D721Med (cell line): ENCODE data around the gene GVQW3.

Source experiments
- DNase-seq: peaks from one replicate; pipeline ENCODE4 v3.0.0; 2011; ENCODE audit warnings: low spot score; ENCODE audit not compliant: insufficient read length
- FAIRE-seq: peaks from 2 replicates; lab custom pipeline; 2011; peaks lifted over from hg19 to GRCh38; lab: Jason Lieb, UNC
- TF ChIP-seq, protein P1 (sequence below): IDR thresholded peaks from 2 replicates; pipeline ENCODE4 v1.5.1; 2012; ENCODE audit warnings: mild to moderate bottlenecking, control low read depth; ENCODE audit not compliant: insufficient read depth; ENCODE audit errors: missing control alignments

Gene GVQW3

DNA sequence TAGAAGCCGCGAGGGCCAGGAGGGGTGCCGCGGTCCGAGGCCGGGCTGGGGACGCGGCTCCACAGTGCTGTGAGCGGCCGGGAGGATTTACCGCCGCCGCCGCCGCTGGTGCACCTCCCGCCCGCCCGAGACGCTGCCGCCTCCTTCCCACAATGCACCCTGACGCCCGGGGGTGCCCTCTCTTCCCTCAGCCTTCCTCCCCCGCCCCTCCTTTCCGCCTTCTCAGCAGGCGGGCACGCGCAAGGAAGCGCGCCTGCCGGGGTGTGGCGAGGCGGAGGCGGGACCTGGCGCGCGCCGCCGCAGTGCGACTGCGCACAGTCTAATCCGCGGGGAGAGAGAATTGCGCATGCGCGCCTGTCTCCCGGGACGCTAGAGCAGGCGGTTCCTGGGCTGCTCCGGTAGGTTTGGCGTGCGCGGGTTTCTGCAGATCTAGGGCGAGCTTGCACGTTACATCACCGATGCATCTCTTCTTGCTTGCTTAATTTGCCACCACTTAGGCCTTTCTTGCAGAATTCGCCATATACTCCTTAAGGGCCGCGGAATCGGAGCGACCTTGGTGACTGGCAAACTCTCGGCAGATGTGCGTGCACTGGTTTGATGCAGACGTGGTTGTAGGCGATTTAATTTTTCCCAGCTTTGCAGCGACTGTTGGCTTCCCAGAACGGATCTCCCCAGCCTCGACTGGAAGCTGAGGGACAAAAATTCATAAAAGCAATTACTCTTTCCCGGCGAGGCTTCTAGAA lies at the start of gene GVQW3, which contains the start of gene THAP12:
Gene GVQW3, plus strand, starts transcription at position 347 of the 743 bp plus-strand sequence. CDS start 506 bp downstream, outside the sequence.
Gene THAP12, minus strand, starts transcription at position 156 of the 743 bp plus-strand sequence. CDS start 296 bp downstream, outside the sequence.
- TF ChIP-seq, protein P1, sequence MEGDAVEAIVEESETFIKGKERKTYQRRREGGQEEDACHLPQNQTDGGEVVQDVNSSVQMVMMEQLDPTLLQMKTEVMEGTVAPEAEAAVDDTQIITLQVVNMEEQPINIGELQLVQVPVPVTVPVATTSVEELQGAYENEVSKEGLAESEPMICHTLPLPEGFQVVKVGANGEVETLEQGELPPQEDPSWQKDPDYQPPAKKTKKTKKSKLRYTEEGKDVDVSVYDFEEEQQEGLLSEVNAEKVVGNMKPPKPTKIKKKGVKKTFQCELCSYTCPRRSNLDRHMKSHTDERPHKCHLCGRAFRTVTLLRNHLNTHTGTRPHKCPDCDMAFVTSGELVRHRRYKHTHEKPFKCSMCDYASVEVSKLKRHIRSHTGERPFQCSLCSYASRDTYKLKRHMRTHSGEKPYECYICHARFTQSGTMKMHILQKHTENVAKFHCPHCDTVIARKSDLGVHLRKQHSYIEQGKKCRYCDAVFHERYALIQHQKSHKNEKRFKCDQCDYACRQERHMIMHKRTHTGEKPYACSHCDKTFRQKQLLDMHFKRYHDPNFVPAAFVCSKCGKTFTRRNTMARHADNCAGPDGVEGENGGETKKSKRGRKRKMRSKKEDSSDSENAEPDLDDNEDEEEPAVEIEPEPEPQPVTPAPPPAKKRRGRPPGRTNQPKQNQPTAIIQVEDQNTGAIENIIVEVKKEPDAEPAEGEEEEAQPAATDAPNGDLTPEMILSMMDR: peak; percentile 21
- FAIRE-seq (no peak), DNase-seq (peak; percentile 93)

- FAIRE-seq (no peak), DNase-seq (no peak)
- TF ChIP-seq, protein P1: no peak
Measured at GRCh38 chr11:76334826-76335389, 46.2 kb upstream of the GVQW3 start.

DNA sequence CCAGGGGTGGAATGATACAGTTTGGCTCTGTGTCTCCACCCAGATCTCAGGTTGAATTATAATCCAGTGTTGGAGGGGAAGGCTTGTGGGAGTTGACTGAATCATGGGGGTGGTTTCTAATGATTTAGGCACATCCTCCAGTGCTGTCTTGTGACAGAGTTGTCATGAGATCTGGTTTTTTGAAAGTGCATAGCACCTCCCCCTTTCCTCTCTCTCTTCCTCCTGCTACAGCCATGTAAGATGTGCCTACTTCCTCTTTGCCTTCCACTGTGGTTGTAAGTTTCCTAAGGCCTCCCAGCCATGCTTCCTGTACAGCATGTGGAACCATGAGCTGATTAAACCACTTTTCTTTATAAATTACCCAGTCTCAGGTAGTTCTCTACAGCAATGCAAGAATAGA lies 45.3 kb upstream of the GVQW3 start:
- DNase-seq (no peak), FAIRE-seq (no peak)
- TF ChIP-seq, protein P1: no peak

DNA sequence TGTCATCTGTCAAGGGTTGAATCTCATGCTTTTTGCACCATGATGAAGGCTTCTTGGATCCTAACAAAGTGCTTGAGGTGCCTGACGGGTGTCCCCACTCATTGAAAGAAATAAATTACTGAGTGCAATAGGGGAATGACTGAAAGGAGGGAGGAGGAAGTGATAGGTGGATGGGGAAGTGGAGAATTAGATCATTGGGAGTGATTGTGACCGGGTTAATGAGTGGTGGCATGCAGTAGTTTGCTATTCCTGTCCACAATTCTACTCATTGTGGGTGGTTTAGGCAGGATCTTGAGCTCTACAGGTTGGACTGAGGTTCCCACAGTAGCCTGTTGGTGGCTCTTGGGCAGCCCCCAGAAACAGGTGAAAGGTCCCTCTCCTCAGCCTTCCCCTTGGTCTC lies 44.5 kb upstream of the GVQW3 start:
- DNase-seq (no peak), FAIRE-seq (no peak)
- TF ChIP-seq, protein P1: no peak

- FAIRE-seq (no peak), DNase-seq (no peak)
- TF ChIP-seq, protein P1: no peak
Measured at GRCh38 chr11:76337469-76337868, 43.7 kb upstream of the GVQW3 start.

DNA sequence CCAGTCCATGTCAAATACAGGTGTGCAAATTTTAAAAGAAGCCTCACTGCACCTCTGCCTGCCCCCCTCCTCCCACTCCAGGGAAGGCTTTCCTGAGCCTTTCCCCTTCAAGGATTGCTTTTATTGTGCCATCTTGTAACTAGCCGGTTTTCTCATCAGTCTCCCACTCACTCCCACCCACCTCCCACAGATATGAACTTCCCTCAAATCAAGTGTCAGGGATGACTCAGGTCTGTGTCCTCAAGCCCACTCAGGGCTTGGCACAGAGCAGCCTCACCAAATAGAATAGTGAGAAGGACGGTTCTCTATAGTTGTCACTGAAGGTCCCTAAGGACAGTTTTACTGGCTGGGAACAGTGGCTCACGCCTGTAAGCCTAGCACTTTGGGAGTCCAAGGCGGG lies 43.2 kb upstream of the GVQW3 start:
- DNase-seq (no peak), FAIRE-seq (no peak)
- TF ChIP-seq, protein P1: no peak

DNA sequence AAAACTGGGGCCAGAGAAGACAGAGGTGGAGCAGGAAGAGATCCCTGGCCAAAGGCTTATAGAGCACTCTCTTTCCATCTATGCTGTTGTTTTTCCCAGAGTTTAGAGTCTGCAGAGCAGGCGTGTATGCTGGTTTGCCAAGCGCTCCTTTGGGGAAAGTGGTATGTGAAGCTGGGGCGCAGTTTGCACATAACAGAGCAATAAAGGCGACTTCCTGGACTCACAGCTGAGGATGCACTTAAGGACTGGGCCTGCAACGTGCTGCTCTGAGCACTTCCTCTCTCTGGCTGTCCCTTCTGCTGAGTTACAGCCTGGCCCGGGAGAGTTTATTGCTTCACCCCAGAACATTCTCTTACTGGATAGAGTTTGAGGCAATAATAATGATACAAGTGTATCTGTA lies 41.9 kb upstream of the GVQW3 start:
- TF ChIP-seq, protein P1: no peak
- DNase-seq (no peak), FAIRE-seq (no peak)
